ENCODE measurements around the gene SDR42E1. TPM values are rescaled to one million over a fixed set of nuclear protein-coding genes. Genes with fewer than 3 reads are reported as not detected.

SDR42E1 gene
- total and polyA plus RNA-seq, 2 of the 13 experiments (the other 11 are each of a cell fraction or from before 2014, with no cell fraction given): 0.01 to 0.13 TPM

DNA sequence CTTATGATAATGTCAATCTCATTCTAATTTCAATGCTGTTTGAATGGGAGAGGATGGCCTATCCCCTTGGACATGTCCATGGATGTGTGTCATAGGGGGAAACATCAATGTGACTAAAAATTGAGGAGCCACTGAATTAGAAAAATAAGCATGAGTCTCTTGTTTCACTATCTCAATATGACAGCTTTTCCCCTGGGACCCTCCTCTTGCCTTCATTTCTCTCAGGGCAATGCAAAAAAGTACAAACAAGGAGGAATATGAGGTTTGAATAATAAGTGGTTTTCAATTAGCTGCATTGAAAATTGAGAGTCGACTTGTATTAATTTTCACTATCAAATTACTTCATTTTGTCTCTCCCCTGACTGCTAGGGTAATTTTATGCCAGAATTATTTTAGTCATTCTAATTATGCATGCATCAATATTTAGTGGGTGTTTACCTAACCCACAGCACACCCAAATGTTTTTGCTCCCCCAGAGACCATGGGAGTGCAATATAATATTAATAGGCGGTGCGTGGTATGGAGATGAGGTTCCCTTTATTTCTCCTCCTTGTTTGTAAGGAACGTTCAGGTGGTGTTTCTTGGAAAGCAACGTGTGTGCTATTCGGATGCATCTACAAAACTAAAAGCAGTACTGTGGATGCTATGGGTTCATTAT is 6.8 kb upstream of the SDR42E1 start (continued):
- TF ChIP-seq KIAA2018 (CRISPR knock-in tag; IDR thresholded peaks at IDR 0.05; ENCODE audit: borderline replicate concordance): no peak
- TF ChIP-seq SOX5 (CRISPR knock-in tag; IDR thresholded peaks at IDR 0.05; ENCODE audit: borderline replicate concordance): no peak

DNA sequence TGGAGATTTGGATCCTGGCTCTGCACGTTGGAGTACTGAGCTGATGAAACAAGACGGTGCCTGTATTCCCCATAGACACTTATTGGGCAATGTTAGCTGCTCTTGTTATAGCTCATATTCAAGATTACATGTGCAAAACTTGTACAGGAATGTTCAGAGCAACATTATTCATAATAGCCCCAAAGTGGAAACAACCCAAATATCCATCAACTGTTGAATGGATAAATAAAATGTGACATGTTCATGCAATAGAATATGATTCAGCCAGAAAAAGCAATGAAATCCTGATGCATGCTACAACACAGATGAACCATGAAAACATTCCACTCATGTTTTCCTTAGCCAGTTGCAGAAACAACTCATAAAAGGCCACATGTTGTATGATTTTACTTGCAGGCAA is 5.7 kb upstream of the SDR42E1 start:
- Histone ChIP-seq H3K4me2 (ENCODE audit: low read depth, low read length) (no peak overlapping the region), H3K27me3 (ENCODE audit: control insufficient read depth in 1 of 2, insufficient read depth in 2 of 2, low read length in 2 of 2) (peaks cover 1 to 22% of the 10 kb centered on the region in 2 experiments; a peak in 3 of 5 replicates), H4K20me1 (ENCODE audit: insufficient read depth, low read length) (no peaks in the 10 kb centered on the region), H3K9ac (ENCODE audit: insufficient read depth, low read depth, low read length) (no peak overlapping the region), H2AFZ (ENCODE audit: low read length) (no peak overlapping the region), H3K79me2 (ENCODE audit: insufficient read depth, low read length) (no peaks in the 10 kb centered on the region), H3K27ac (ENCODE audit: extremely low read length, insufficient read depth, low read length) (no peak overlapping the region), H3K4me3 (replicated peaks in 1 of 3; ENCODE audit: insufficient read depth in 1 of 3, low read depth in 2 of 3, low read length in 3 of 3) (no peak overlapping the region), H3K4me1 (ENCODE audit: insufficient read depth, low read length) (no peaks in the 10 kb centered on the region; the same call in 1 of the 2 replicates), H3K36me3 (replicated peaks in 1 of 2; ENCODE audit: control insufficient read depth in 1 of 2, insufficient read depth in 2 of 2, low read length in 2 of 2) (no peaks in the 10 kb centered on the region), H3K9me3 (ENCODE audit: low read length) (peaks cover 6% of the 10 kb centered on the region; the same call in 1 of the 2 replicates)
- ATAC-seq (no peak), DNase-seq (ENCODE audit: low spot score) (no peak), FAIRE-seq (no peak)
- BruUV-seq (replicated peaks): no TSS peak
- ChIA-PET CTCF (ENCODE audit: low intra/inter-chr PET ratio, low total read pairs) (no interaction called here), POLR2A (no interaction called here)
- WGBS (ENCODE audit: low lambda C conversion rate): 39% methylated on average over 2 of the region's 2 CpGs
- intact Hi-C loops (cut with micrococcal nuclease; ENCODE audit: unreplicated experiment) (no loop called here), in situ Hi-C loops (cut with HindIII; ENCODE audit: extremely low pct_ligation_motif_present, low pct_unique_long_range_greater_than_20kb) (no loop called here)
- TF ChIP-seq, protein P1, sequence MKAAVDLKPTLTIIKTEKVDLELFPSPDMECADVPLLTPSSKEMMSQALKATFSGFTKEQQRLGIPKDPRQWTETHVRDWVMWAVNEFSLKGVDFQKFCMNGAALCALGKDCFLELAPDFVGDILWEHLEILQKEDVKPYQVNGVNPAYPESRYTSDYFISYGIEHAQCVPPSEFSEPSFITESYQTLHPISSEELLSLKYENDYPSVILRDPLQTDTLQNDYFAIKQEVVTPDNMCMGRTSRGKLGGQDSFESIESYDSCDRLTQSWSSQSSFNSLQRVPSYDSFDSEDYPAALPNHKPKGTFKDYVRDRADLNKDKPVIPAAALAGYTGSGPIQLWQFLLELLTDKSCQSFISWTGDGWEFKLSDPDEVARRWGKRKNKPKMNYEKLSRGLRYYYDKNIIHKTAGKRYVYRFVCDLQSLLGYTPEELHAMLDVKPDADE (CRISPR knock-in tag; IDR thresholded peaks at IDR 0.05): no peak
- no peak for TF ChIP-seq KLF11 (CRISPR knock-in tag; IDR thresholded peaks at IDR 0.05)
- TF ChIP-seq ZNF530 (CRISPR knock-in tag; IDR thresholded peaks at IDR 0.05; ENCODE audit: low read depth): no peak
- TF ChIP-seq PHF8 (CRISPR knock-in tag; IDR thresholded peaks at IDR 0.05): no peak
- no peak for TF ChIP-seq MNT (IDR thresholded peaks at IDR 0.05)
- TF ChIP-seq FIP1L1 (IDR thresholded peaks at IDR 0.05; ENCODE audit: borderline replicate concordance, insufficient read depth, low read depth, low read length): no peak
